Aorta (tissue), 5 donors: ENCODE results near the gene SZT2. TPM values are rescaled to one million over a fixed set of nuclear protein-coding genes. Genes with fewer than 3 reads are reported as not detected.
"Not testable (repeated sequence)": the region's sequence is repeated elsewhere in the genome, so short reads cannot be mapped to it uniquely, and the experiment has no call there.

Experiments
- ATAC-seq: fragments of 200-7000 bp; cut with Tn5 transposase; one replicate; pipeline ENCODE4 v1.9.1; 2022; ENCODE audit warnings: moderate library complexity; ENCODE audit not compliant: low FRiP score
- DNase-seq, 2 donors: peaks; one replicate each; pipeline ENCODE4 v3.0.0-alpha.2; 2020
- H3K27ac ChIP-seq, 2 donors: one replicate each; pipeline ENCODE4 v1.5.1; 2013; ENCODE audit warnings: low read length in 2 of 2, mild to moderate bottlenecking in 2 of 2, moderate library complexity in 2 of 2, control low read depth in 1 of 2, inconsistent platforms in 1 of 2, low read depth in 1 of 2
- H3K27me3 ChIP-seq, 2 donors: one replicate each; pipeline ENCODE4 v1.6.1; 2013; ENCODE audit warnings: control low read depth in 1 of 2, low read length in 1 of 2, mild to moderate bottlenecking in 1 of 2, moderate library complexity in 1 of 2; ENCODE audit not compliant: insufficient read depth in 2 of 2, control insufficient read depth in 1 of 2
- H3K36me3 ChIP-seq, 2 donors: one replicate each; pipeline ENCODE4 v1.6.1; 2013; ENCODE audit warnings: control low read depth in 1 of 2, low read length in 1 of 2, mild to moderate bottlenecking in 1 of 2; ENCODE audit not compliant: insufficient read depth in 2 of 2, control insufficient read depth in 1 of 2
- H3K4me1 ChIP-seq, 2 donors: one replicate each; pipeline ENCODE4 v1.6.1; 2013; ENCODE audit warnings: low read length in 2 of 2, control low read depth in 1 of 2, mild to moderate bottlenecking in 1 of 2, moderate library complexity in 1 of 2; ENCODE audit not compliant: insufficient read depth in 2 of 2, control insufficient read depth in 1 of 2
- H3K4me3 ChIP-seq, 2 donors: one replicate each; pipeline ENCODE4 v1.5.1; 2013; ENCODE audit warnings: low read length in 2 of 2, control low read depth in 1 of 2, mild to moderate bottlenecking in 1 of 2
- H3K9me3 ChIP-seq: one replicate; pipeline ENCODE4 v1.6.1; 2013; ENCODE audit warnings: mild to moderate bottlenecking, low read length; ENCODE audit not compliant: control insufficient read depth
- WGBS, 2 donors: extraction: QIAGEN DNeasy Blood & Tissue Kit; methylation state at CpG; one replicate each; pipeline ENCODE4 v1.1.7; 2013; 5-methylcytosine and 5-hydroxymethylcytosine counted together
- intact Hi-C, 2 donors: fragments of 100-400 bp; cut with DNase I; formaldehyde crosslinking; loops; one replicate each; pipeline versions ENCODE4 v1.14.2 to v1.15.0; 2022
- polyA plus RNA-seq, 2 donors: library from polyadenylated mRNA; stranded (reverse); fragments of 200-250 nt; gene quantifications; one replicate each; pipeline ENCODE4 v1.2.3, GENCODE V29; 2013
- total RNA-seq, 2 donors: library from RNA; stranded (reverse); fragmentation: NEBNext Ultra II Directional; extraction: Animal tissue kit (Norgen Biotek cat#: 25700); gene quantifications; one replicate each; pipeline ENCODE4 v1.2.1, GENCODE V29; 2021
- donor health status: healthy with polysubstance abuse.
- donor health status: Bipolar disorder and iron deficiency.
- donor health status: DM: no; HTN: no; CAD: no.
- donor health status: DM: no; HTN: no; CAD: no.
- donor health status: DM: yes; HTN: yes; CAD: no.

Gene SZT2
- total and polyA plus RNA-seq, 4 donors = 5.6 to 91.5 (median 46.6) TPM

DNA sequence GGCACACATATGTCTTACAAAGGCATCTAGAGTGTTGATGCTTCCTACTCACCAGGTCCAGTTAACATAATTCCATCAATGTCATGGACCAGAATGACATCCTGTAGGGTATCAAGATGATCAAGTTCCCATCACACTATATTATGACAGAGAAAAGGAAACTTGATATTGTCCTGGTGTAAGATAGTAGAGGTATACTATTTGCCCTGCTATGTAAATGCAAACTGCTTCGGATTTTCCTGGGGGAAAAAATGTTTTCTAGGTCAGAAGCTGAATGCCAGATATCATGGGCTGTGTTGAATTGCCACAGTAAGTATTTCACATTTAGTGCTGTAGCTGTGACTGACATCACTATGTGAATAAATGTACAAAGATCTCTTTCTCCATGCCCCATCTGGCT is 80.2 kb downstream of the SZT2 start:
- no peak for ATAC-seq
- DNase-seq = no peak
- intact Hi-C loops = no loop called here
- Histone ChIP-seq H3K27ac (no peak overlapping the region), H3K36me3 (no peaks in the 10 kb centered on the region), H3K4me1 (no peaks in the 10 kb centered on the region), H3K4me3 (no peak overlapping the region), H3K27me3 (no peaks in the 10 kb centered on the region), H3K9me3 (no peaks in the 10 kb centered on the region)
- 51 to 61% methylated on average over 1 of the region's 1 CpG for WGBS, 2 donors

- H3K27ac ChIP-seq = no peak overlapping the region
- no peaks in the 10 kb centered on the region for H3K4me1 ChIP-seq
- ATAC-seq (no peak), DNase-seq (no peak)
- intact Hi-C loops = no loop called here
- H3K36me3 ChIP-seq = no peaks in the 10 kb centered on the region
- H3K9me3 ChIP-seq = no peaks in the 10 kb centered on the region
- 89 to 95% methylated on average over 5 of the region's 5 CpGs for WGBS, 2 donors
- H3K4me3 ChIP-seq = no peak overlapping the region
- no peaks in the 10 kb centered on the region for H3K27me3 ChIP-seq
Observed at GRCh38 chr1:43472087-43472462, 82.4 kb downstream of the SZT2 start.

DNA sequence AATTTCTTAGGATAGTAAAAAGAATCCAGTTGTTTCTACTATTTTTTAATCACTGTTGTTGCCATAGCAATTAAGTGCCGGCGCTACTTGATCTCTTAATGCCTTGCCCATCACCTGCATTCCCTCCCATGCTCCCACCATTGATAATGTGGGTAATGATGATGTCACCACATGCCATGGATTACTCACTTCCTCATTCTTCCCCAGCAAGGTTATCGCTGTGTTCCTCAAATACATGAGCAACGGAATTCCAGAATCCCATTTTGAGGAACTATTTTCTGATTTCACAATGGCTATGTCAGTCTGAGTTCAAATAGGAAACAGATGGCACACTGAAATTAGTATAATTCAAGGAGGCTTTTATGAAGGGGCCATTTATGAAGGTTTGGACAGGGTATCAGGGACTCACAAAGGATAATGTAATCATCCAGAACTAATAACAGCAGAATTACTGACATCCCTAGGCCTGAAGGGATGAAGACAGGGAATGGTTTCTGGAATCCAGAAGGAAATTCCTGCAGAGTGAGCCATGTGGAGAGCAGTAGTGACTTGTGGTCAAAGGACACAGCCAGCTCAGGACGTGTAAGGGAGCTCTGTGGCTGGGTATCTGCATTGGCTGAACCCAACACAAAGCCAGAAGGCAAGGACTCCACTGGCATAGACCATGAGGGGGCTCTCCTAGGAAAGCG is 82.9 kb downstream of the SZT2 start:
- 53 to 69% methylated on average over 4 to 5 of the region's 6 CpGs for WGBS, 2 donors
- intact Hi-C loops, H3K27me3 ChIP-seq, H3K27ac ChIP-seq, H3K4me1 ChIP-seq, H3K36me3 ChIP-seq, H3K9me3 ChIP-seq, ATAC-seq, H3K4me3 ChIP-seq: not testable (repeated sequence)
- peak in 1 of 2 donors; percentile 44 for DNase-seq

DNA sequence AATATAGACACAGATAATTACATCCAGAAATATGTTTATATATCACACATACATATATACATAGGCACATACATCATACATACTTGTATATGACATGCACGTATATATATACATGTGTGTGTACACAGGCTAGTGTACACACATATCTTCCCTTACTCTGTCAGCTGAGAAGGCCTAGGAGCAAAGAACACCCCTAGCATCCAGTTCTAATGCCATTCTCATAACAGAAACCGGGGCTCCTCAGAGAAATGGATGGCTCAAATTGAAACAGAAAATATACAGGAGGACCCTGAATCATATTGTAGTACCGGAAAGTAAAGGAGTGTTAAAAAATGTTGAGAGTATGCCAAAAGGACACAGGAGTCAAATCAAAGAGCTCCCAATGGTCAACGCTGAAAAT is 83.8 kb downstream of the SZT2 start:
- DNase-seq = no peak
- Histone ChIP-seq H3K4me1 (no peaks in the 10 kb centered on the region), H3K36me3 (no peaks in the 10 kb centered on the region), H3K4me3 (no peak overlapping the region), H3K27me3 (no peaks in the 10 kb centered on the region), H3K27ac (no peak overlapping the region), H3K9me3 (no peaks in the 10 kb centered on the region)
- WGBS, 2 donors = 65 to 77% methylated on average over 4 of the region's 4 CpGs
- no peak for ATAC-seq
- intact Hi-C loops = no loop called here

DNA sequence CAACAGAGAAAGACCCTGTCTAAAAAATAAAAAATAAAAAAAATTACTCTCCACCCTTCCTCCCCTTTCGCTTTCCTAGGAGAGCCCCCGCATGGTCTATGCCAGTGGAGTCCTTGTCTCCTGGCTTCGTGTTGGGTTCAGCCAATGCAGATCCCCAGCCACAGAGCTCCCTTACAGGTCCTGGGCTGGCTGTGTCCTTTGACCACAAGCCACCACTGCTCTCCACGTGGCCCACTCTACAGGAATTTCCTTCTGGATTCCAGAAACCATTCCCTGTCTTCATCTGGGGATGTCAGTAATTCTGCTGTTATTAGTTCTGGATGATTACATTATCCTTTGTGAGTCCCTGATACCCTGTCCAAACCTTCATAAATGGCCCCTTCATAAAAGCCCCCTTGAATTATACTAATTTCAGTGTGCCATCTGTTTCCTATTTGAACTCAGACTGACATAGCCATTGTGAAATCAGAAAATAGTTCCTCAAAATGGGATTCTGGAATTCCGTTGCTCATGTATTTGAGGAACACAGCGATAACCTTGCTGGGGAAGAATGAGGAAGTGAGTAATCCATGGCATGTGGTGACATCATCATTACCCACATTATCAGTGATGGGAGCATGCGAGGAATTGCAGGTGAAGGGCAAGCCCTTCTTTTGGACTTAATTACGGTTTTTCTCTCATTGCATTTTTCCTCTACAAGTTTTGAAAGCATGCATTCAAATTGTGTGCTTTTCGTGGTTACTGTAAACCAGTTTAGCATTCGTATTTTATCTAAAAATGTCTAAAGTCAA is 86.1 kb downstream of the SZT2 start:
- not testable (repeated sequence) for H3K27ac ChIP-seq
- 55 to 56% methylated on average over 9 of the region's 10 CpGs for WGBS, 2 donors

GRCh38 chr1:43477716-43478115 is 88.0 kb downstream of the SZT2 start:
- H3K4me3 ChIP-seq = no peak overlapping the region
- intact Hi-C loops = no loop called here
- no peaks in the 10 kb centered on the region for H3K27me3 ChIP-seq
- ATAC-seq (no peak), DNase-seq (no peak)
- no peaks in the 10 kb centered on the region for H3K4me1 ChIP-seq
- no peaks in the 10 kb centered on the region for H3K36me3 ChIP-seq
- WGBS, 2 donors = 95 to 96% methylated on average over 1 of the region's 1 CpG
- H3K27ac ChIP-seq = no peak overlapping the region
- H3K9me3 ChIP-seq = no peaks in the 10 kb centered on the region

More for the DNA sequence above, 86.1 kb downstream of the SZT2 start:
- H3K9me3 ChIP-seq, ATAC-seq, H3K27me3 ChIP-seq, H3K4me3 ChIP-seq, DNase-seq, H3K36me3 ChIP-seq, intact Hi-C loops, H3K4me1 ChIP-seq: not testable (repeated sequence)

GRCh38 chr1:43479414-43479813 is 89.7 kb downstream of the SZT2 start:
- no peak overlapping the region for H3K4me3 ChIP-seq
- no peaks in the 10 kb centered on the region for H3K27me3 ChIP-seq
- H3K4me1 ChIP-seq = no peaks in the 10 kb centered on the region
- DNase-seq = no peak
- no peaks in the 10 kb centered on the region for H3K9me3 ChIP-seq
- intact Hi-C loops = no loop called here
- ATAC-seq = no peak
- no peak overlapping the region for H3K27ac ChIP-seq
- no peaks in the 10 kb centered on the region for H3K36me3 ChIP-seq
- WGBS, 2 donors = 85 to 91% methylated on average over 3 of the region's 3 CpGs

DNA sequence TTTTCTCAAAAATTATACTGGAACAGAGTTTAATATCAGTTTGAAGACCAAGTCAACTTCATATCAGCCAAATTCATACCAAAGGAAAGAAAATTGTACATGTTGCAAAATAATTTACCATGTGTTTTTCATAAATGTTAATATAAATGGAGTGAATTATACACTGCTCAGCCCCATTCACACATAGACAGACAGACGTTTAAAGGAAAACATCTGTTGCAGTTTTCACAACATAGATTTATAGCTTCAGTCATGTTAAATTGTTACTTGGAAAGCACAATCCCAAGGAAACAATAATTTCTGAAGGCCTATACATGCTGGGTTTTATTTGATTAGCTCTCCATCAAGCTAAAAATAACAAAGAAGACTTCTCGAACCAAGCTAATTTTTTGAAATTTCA is 91.8 kb downstream of the SZT2 start:
- Histone ChIP-seq H3K27me3 (no peaks in the 10 kb centered on the region), H3K9me3 (no peaks in the 10 kb centered on the region), H3K27ac (no peak overlapping the region), H3K4me3 (no peak overlapping the region), H3K4me1 (no peaks in the 10 kb centered on the region), H3K36me3 (no peaks in the 10 kb centered on the region)
- 88% methylated on average over 2 of the region's 2 CpGs for WGBS, 2 donors
- intact Hi-C loops = no loop called here
- ATAC-seq = no peak
- no peak for DNase-seq

DNA sequence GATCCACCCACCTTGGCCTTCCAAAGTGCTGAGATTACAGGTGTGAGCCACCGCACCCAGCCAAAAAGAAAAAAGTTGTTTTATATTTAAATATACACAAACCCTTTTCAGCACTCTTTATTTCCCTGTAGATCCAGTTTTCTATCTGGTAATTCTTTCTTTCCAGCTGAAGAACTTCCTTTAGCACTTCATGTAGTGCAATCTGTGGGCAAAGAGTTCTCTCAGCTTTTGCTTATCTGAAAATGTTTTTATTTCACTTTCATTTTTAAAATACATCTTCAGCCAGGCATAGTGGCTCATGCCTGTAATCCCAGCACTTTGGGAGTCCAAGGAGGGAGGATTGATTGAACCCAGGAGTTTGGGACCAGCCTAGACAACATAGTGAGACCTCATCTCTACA is 92.5 kb downstream of the SZT2 start:
- WGBS, 2 donors = 88 to 100% methylated on average over 1 of the region's 1 CpG

More for the DNA sequence above, 92.5 kb downstream of the SZT2 start:
- Histone ChIP-seq H3K27ac (no peak overlapping the region), H3K36me3 (no peaks in the 10 kb centered on the region), H3K4me1 (no peaks in the 10 kb centered on the region), H3K27me3 (no peaks in the 10 kb centered on the region), H3K9me3 (no peaks in the 10 kb centered on the region), H3K4me3 (no peak overlapping the region)
- DNase-seq (no peak), ATAC-seq (no peak)
- intact Hi-C loops = no loop called here
